Measurements from ENCODE around the gene LRGUK.
"Not testable (repeated sequence)": the region's sequence is repeated elsewhere in the genome, so short reads cannot be mapped to it uniquely, and the experiment has no call there.

LRGUK gene

GRCh38 chr7:134126966-134127848 lies at the start of gene LRGUK:
TSS of gene LRGUK (plus strand) at chr7:134127340. CDS start at chr7:134127368, 28 bp downstream.
- DNase-seq, result peak; percentile 76

- not testable (repeated sequence) for DNase-seq
Observed at GRCh38 chr7:134077560-134077959, 49.6 kb upstream of the LRGUK start.

- DNase-seq, result no peak
Observed at GRCh38 chr7:134078991-134079390, 48.1 kb upstream of the LRGUK start.

GRCh38 chr7:134081695-134082094 lies 45.4 kb upstream of the LRGUK start:
- no peak for DNase-seq

GRCh38 chr7:134083766-134084487 lies 43.2 kb upstream of the LRGUK start:
- no peak for DNase-seq

- DNase-seq, result no peak
Observed at GRCh38 chr7:134084488-134085144, 42.5 kb upstream of the LRGUK start.

GRCh38 chr7:134085311-134085710 lies 41.8 kb upstream of the LRGUK start:
- DNase-seq, result no peak

- no peak for DNase-seq
Observed at GRCh38 chr7:134086998-134087735, 40.0 kb upstream of the LRGUK start.

- DNase-seq, result no peak
Observed at GRCh38 chr7:134088199-134088598, 38.9 kb upstream of the LRGUK start.

GRCh38 chr7:134089446-134089845 lies 37.7 kb upstream of the LRGUK start:
- no peak for DNase-seq

- no peak for DNase-seq
Observed at GRCh38 chr7:134098072-134098471, 29.1 kb upstream of the LRGUK start.

GRCh38 chr7:134101716-134102115 lies 25.4 kb upstream of the LRGUK start:
- DNase-seq, result no peak

GRCh38 chr7:134104166-134104565 lies 23.0 kb upstream of the LRGUK start:
- no peak for DNase-seq

GRCh38 chr7:134105841-134106240 lies 21.3 kb upstream of the LRGUK start:
- no peak for DNase-seq

- DNase-seq, result no peak
Observed at GRCh38 chr7:134108802-134109201, 18.3 kb upstream of the LRGUK start.

- DNase-seq, result no peak
Observed at GRCh38 chr7:134113655-134114054, 13.5 kb upstream of the LRGUK start.

- DNase-seq, result no peak
Observed at GRCh38 chr7:134114992-134115391, 12.1 kb upstream of the LRGUK start.

GRCh38 chr7:134120405-134120804 lies 6.7 kb upstream of the LRGUK start:
- no peak for DNase-seq

GRCh38 chr7:134121632-134122139 lies 5.5 kb upstream of the LRGUK start:
- no peak for DNase-seq

GRCh38 chr7:134122980-134123379 lies 4.2 kb upstream of the LRGUK start:
- DNase-seq, result no peak

GRCh38 chr7:134126146-134126545 lies 994 bp upstream of the LRGUK start:
- DNase-seq, result no peak

GRCh38 chr7:134126596-134126965 lies 559 bp upstream of the LRGUK start:
- DNase-seq, result no peak

- no peak for DNase-seq
Observed at GRCh38 chr7:134128829-134129228, 1.7 kb downstream of the LRGUK start.
